ENCODE results near the gene SLIT1. TPM values are rescaled to one million over a fixed set of nuclear protein-coding genes. Genes with fewer than 3 reads are reported as not detected.
A peak's percentile ranks its signal among the peaks of the same experiment; 100 is the strongest.

SLIT1 gene
- total RNA-seq, 1 experiment from 2014 or later = not detected

- BruUV-seq (replicated peaks) = no TSS peak
- H3K27me3 Mint-ChIP-seq (ENCODE audit: insufficient read depth, unreplicated experiment) = peaks cover 87% of the 10 kb centered on the region
- ChIA-PET CTCF (interaction anchor here (0.8 to 1.7 kb wide), 3 partner anchors 22 to 114 kb away, joined by 3 to 11 read pairs (median 3); no protein-coding TSS in a partner anchor), POLR2A (no interaction called here)
- TF ChIP-seq CTCF (IDR thresholded peaks at IDR 0.05; ENCODE audit: unreplicated experiment) = no peak
- H3K36me3 Mint-ChIP-seq (ENCODE audit: insufficient read depth, unreplicated experiment) = peaks cover 6% of the 10 kb centered on the region
- DNase-seq (ENCODE audit: unreplicated experiment) = no peak
- H3K9me3 Mint-ChIP-seq (ENCODE audit: unreplicated experiment) = no peaks in the 10 kb centered on the region
- no peak overlapping the region for H3K27ac Mint-ChIP-seq (ENCODE audit: low read depth, unreplicated experiment)
- intact Hi-C loops (cut with micrococcal nuclease) = no loop called here
- no peak overlapping the region for H3K4me3 Mint-ChIP-seq (ENCODE audit: unreplicated experiment)
- H3K4me1 Mint-ChIP-seq (ENCODE audit: insufficient read depth, unreplicated experiment) = no peaks in the 10 kb centered on the region
These were observed 90.0 kb downstream of the SLIT1 start for GRCh38 chr10:97095701-97096260.

- peaks cover 6% of the 10 kb centered on the region for H3K36me3 Mint-ChIP-seq (ENCODE audit: insufficient read depth, unreplicated experiment)
- CTCF ChIA-PET = interaction anchor here (0.9 to 4.8 kb wide), 3 partner anchors 9 to 27 kb away, joined by 5 to 29 read pairs (median 10); no protein-coding TSS in a partner anchor
- intact Hi-C loops (cut with micrococcal nuclease) = no loop called here
- TF ChIP-seq CTCF (IDR thresholded peaks at IDR 0.05; ENCODE audit: unreplicated experiment) = no peak
- H3K9me3 Mint-ChIP-seq (ENCODE audit: unreplicated experiment) = no peaks in the 10 kb centered on the region
- no peak overlapping the region for H3K27ac Mint-ChIP-seq (ENCODE audit: low read depth, unreplicated experiment)
- H3K4me1 Mint-ChIP-seq (ENCODE audit: insufficient read depth, unreplicated experiment) = no peaks in the 10 kb centered on the region
- no peak overlapping the region for H3K4me3 Mint-ChIP-seq (ENCODE audit: unreplicated experiment)
- DNase-seq (ENCODE audit: unreplicated experiment) = no peak
- POLR2A ChIA-PET = no interaction called here
- H3K27me3 Mint-ChIP-seq (ENCODE audit: insufficient read depth, unreplicated experiment) = peaks cover 86% of the 10 kb centered on the region
- no TSS peak for BruUV-seq (replicated peaks)
These were observed 95.1 kb downstream of the SLIT1 start for GRCh38 chr10:97090644-97091043.

- intact Hi-C loops (cut with micrococcal nuclease) = no loop called here
- no peak for TF ChIP-seq CTCF (IDR thresholded peaks at IDR 0.05; ENCODE audit: unreplicated experiment)
- no peaks in the 10 kb centered on the region for H3K4me1 Mint-ChIP-seq (ENCODE audit: insufficient read depth, unreplicated experiment)
- H3K27ac Mint-ChIP-seq (ENCODE audit: low read depth, unreplicated experiment) = no peak overlapping the region
- ChIA-PET CTCF (interaction anchor here (0.9 to 4.8 kb wide), 4 partner anchors 8 to 27 kb away, joined by 3 to 29 read pairs (median 8); no protein-coding TSS in a partner anchor), POLR2A (interaction anchor here (0.5 to 0.6 kb wide), 2 partner anchors 17 to 189 kb away, joined by 3 to 6 read pairs; no protein-coding TSS in a partner anchor)
- H3K27me3 Mint-ChIP-seq (ENCODE audit: insufficient read depth, unreplicated experiment) = peaks cover 83% of the 10 kb centered on the region
- H3K9me3 Mint-ChIP-seq (ENCODE audit: unreplicated experiment) = no peaks in the 10 kb centered on the region
- peaks cover 6% of the 10 kb centered on the region for H3K36me3 Mint-ChIP-seq (ENCODE audit: insufficient read depth, unreplicated experiment)
- no TSS peak for BruUV-seq (replicated peaks)
- no peak for DNase-seq (ENCODE audit: unreplicated experiment)
- H3K4me3 Mint-ChIP-seq (ENCODE audit: unreplicated experiment) = no peak overlapping the region
These were observed 95.7 kb downstream of the SLIT1 start for GRCh38 chr10:97090035-97090434.

GRCh38 chr10:97089209-97089870 is 96.4 kb downstream of the SLIT1 start:
- CTCF ChIA-PET = interaction anchor here (0.6 to 4.8 kb wide), 4 partner anchors 8 to 231 kb away, joined by 3 to 29 read pairs (median 6); no protein-coding TSS in a partner anchor
- peak; percentile 26 for DNase-seq (ENCODE audit: unreplicated experiment)
- Mint-ChIP-seq H3K4me3 (ENCODE audit: unreplicated experiment) (no peak overlapping the region), H3K36me3 (ENCODE audit: insufficient read depth, unreplicated experiment) (peaks cover 2% of the 10 kb centered on the region), H3K27ac (ENCODE audit: low read depth, unreplicated experiment) (no peak overlapping the region), H3K4me1 (ENCODE audit: insufficient read depth, unreplicated experiment) (no peaks in the 10 kb centered on the region), H3K9me3 (ENCODE audit: unreplicated experiment) (no peaks in the 10 kb centered on the region), H3K27me3 (ENCODE audit: insufficient read depth, unreplicated experiment) (peaks cover 83% of the 10 kb centered on the region)
- BruUV-seq (replicated peaks) = no TSS peak
- intact Hi-C loops (cut with micrococcal nuclease) = no loop called here
- TF ChIP-seq CTCF (IDR thresholded peaks at IDR 0.05; ENCODE audit: unreplicated experiment) = no peak
- POLR2A ChIA-PET = no interaction called here

All from MCF 10A (cell line).